Measurements from ENCODE around the gene OR8A1.
"Not testable (repeated sequence)": the region's sequence is repeated elsewhere in the genome, so short reads cannot be mapped to it uniquely, and the experiment has no call there.

Gene OR8A1

GRCh38 chr11:124595302-124595701, 25.5 kb downstream of the OR8A1 start:
- DNase-seq (ENCODE audit: low spot score), result no peak

GRCh38 chr11:124597626-124598025, 27.8 kb downstream of the OR8A1 start:
- DNase-seq (ENCODE audit: low spot score), result no peak

- no peak for DNase-seq (ENCODE audit: low spot score)
Measured at GRCh38 chr11:124600621-124601320, 31.0 kb downstream of the OR8A1 start.

- no peak for DNase-seq (ENCODE audit: low spot score)
Measured at GRCh38 chr11:124602193-124602592, 32.4 kb downstream of the OR8A1 start.

- not testable (repeated sequence) for DNase-seq (ENCODE audit: low spot score)
Measured at GRCh38 chr11:124602723-124603122, 32.9 kb downstream of the OR8A1 start.

- DNase-seq (ENCODE audit: low spot score), result no peak
Measured at GRCh38 chr11:124605719-124606118, 35.9 kb downstream of the OR8A1 start.

GRCh38 chr11:124608147-124608546, 38.4 kb downstream of the OR8A1 start:
- DNase-seq (ENCODE audit: low spot score), result no peak

GRCh38 chr11:124610295-124610694, 40.5 kb downstream of the OR8A1 start:
- no peak for DNase-seq (ENCODE audit: low spot score)

GRCh38 chr11:124611064-124611463, 41.3 kb downstream of the OR8A1 start, which contains the start of gene PANX3:
PANX3 (plus strand) TSS chr11:124611428; CDS start chr11:124611557, 129 bp downstream.
- DNase-seq (ENCODE audit: low spot score), result no peak

- DNase-seq (ENCODE audit: low spot score), result no peak
Measured at GRCh38 chr11:124612045-124612444, 42.2 kb downstream of the OR8A1 start.

- no peak for DNase-seq (ENCODE audit: low spot score)
Measured at GRCh38 chr11:124612567-124613246, 42.9 kb downstream of the OR8A1 start.

- no peak for DNase-seq (ENCODE audit: low spot score)
Measured at GRCh38 chr11:124618863-124619262, 49.1 kb downstream of the OR8A1 start.
